ENCODE data around the gene TEX53.

- TF ChIP-seq CTCF (IDR thresholded peaks at IDR 0.05; ENCODE audit: insufficient read depth, low read length, poor library complexity, severe bottlenecking) (no peak), EZH2phosphoT487 (conservative IDR thresholded peaks at IDR 0.05; ENCODE audit: low read length) (no peak)
Observed at GRCh38 chr9:114677418-114677817, 19.8 kb upstream of the TEX53 start.

Data from SU-DHL-6 (cell line).